Stimulated activated CD4-positive, alpha-beta T cell treated with anti-CD3 and anti-CD28 coated beads, Interleukin-1b, Interleukin-23, amount 100 ng/mL, for 24 hours (primary cell): ENCODE measurements around the gene EVX2.
A peak's percentile ranks its signal among the peaks of the same experiment; 100 is the strongest.

ENCODE experiments used
- DNase-seq, 4 experiments: peaks; one replicate each; pipeline ENCODE4 v3.0.0-alpha.2; 2020; ENCODE audit warnings: low read depth in 4 of 4, low spot score in 1 of 4

EVX2 gene

DNA sequence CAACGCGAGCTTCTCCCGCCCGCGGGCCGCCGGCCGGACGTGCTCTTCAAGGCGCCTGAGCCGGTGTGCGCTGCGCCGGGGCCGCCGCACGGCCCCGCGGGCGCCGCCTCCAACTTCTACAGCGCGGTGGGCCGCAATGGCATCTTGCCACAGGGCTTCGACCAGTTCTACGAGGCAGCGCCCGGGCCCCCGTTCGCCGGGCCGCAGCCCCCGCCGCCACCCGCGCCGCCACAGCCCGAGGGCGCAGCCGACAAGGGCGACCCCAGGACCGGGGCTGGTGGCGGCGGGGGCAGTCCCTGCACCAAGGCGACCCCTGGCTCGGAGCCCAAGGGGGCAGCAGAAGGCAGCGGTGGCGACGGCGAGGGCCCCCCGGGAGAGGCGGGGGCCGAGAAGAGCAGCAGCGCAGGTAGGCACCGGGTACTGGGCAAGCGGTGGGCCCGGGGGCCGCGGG lies 24.0 kb upstream of the EVX2 start:
- DNase-seq: no peak

DNA sequence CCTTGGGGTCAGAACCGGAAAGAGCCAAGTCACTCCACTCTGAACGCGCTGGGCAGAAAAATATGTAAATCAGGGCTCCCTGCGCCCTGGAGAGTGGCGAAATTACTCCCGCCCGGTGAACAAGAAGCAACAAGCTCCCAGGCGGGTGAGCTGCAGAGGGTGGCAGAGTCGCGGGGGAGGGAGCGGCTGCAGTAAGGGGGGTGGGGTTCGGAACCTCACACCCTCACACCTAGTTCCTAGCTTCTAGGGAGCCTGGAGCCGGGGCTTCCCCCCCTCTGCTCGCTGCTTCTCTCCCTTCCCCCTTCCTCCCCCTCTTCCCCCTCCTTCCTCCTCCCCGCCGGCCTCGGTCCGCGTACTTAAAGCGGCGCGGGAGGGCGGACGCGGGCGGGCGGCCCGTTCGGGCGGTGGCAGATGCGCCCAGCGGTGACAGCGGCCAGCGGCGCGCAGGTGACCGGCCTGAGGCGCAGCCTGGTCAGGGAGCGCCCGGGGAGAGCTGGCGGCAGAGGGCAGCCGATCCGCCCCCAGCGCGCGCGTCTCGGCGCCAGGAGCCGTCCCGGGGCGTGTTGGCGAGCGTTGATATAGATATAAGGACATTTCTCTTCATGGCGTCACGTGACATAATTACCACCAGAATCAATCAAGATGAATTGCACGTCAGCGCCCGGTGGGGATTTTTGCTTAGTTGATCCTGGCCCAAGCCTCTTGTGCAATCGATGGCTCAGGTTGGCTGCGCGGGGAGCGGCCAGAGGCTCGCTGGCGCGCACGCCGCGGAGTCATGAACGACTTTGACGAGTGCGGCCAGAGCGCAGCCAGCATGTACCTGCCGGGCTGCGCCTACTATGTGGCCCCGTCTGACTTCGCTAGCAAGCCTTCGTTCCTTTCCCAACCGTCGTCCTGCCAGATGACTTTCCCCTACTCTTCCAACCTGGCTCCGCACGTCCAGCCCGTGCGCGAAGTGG lies 23.1 kb upstream of the EVX2 start, which contains the start of gene HOXD11:
HOXD11 (plus strand) TSS at position 700 of the 959 bp plus-strand sequence; CDS start at position 776, 76 bp downstream.
- no peak for DNase-seq

DNA sequence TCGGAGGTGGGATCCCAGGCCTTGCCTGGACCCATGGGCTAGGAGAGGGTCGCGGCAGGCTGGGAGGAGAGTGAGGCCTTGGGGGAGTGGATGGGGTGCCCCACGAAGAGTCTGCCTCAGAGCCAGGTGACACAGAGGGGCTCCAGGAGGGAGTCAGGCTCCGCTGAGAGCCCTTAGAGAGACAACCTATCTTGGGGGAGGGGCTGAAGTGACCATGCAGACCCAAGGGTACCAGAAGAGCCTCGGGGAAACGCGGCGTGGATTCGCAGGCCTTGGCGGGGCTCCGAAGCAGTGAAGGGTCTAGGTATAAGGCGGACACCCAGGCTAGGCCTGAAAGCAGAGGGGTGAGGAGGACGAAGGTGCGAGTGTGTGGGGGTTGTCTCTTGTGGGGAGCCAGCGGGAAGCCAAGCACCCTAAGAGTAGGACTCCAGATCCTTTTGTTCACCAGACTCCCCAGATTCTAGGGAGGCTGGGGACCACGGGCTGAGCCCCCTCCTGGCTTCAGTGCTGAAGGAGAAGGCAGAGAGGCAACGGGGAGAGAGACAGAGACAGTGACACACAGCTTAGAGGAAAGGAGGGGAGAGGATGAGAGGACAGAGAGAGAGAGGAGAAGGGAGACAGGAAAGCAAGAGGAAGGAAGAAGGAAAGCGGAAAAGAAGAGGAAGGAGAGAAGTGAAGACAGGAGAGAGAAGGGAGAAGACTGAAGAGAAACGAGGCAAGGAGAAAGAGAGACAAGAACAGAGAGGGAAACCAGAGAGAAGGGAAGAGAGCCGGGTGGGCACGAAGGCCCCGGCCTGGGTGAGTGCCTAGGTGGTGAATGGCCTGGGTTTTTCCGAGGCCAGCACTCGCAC lies 22.2 kb upstream of the EVX2 start:
- no peak for DNase-seq

DNA sequence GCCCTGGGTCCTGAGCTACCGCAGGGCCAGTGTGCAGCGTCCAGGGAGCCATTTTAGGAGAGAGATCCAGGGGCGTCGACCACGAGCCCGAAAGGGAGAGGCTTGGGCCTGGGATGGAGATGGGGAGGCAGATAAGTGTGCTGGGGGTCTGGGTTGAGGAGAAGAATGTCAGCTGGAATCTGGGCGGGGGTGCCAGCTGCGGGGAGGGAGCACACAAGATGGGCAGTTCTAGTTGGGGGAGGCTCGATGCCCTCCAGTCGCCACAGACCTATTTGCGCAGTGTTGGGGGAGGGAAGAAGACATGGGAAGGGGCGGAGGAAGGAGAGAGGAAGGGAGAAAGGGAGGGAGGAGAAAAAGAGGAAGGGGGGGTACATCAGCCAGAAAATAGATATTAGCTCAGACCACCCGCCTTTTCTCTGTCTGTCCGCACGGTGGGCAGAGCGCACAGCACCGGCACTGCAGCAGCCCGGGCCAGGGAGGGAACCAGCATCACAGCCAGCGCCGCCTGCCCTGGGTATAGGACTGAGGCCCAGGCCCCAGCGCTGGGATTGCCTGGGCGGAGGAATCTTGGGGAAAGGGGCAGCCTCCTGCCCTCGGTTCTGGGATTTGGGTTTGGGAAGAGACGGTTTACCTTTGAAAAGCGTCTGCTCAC lies 21.4 kb upstream of the EVX2 start:
- DNase-seq: no peak

DNA sequence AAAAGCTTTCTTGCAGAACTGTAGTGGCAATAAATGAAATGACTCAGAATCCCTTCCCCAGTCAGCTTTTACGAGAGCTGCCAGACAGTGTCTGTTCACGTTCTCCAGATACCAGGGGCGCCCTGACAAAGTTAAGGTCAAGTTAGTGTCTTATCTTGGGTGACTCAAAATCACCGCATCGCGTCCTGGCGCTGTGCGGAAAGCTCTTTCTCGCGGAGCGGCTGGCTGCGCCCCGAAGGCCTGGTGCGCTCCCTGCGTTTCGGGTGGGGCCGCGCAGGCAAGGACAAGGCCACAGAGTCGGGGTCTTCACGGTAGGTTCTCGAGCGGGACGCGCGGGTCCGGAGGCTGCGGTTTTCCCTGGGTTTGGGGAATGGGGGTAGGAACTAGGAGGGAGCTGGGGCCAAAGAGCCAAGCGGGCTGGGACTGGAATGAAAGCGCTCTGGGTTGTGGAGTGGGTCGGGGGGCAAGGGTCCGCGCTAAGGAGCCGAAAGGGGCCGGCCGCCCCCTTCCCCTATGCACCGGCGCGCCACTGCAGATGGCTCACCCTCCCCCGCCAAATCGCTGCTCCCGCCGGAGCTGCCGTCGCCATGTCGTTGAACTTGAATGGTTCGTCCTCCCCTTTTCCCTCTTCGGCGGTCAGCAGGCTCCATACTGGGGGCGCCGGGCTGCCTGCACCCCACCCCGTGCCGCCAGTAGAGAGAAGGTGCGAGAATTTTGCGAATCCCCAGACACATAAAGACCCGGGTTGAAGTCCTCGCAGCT lies 20.7 kb upstream of the EVX2 start:
- DNase-seq: no peak

DNA sequence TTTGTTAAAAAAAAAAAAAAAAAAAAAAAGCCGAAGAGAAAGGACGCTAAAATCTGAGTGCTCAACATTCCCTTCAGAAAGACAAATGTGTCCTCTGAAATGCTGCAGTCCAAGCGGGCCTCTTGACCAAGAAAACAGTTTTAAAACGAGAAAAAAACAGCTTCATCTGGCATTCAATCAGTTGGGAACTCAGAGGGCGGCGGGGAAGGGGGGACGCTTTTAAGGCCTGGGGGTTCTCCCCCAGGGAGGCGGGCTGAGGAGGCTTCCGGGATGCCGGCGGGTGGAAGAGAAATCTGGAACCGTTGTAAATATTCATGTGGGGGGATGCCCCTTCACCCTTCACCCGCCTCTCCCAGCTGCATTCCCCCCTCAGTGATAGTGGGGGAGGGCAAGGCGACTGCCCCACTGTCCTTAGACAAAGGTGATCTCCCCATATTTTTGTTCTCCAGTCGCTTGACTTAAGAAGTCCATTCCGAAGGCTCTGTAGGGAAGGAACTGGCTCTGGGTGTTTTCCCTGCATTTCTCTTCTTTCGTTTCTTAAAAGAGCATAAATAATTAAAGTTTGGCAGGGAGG lies 20.1 kb upstream of the EVX2 start:
- no peak for DNase-seq

DNA sequence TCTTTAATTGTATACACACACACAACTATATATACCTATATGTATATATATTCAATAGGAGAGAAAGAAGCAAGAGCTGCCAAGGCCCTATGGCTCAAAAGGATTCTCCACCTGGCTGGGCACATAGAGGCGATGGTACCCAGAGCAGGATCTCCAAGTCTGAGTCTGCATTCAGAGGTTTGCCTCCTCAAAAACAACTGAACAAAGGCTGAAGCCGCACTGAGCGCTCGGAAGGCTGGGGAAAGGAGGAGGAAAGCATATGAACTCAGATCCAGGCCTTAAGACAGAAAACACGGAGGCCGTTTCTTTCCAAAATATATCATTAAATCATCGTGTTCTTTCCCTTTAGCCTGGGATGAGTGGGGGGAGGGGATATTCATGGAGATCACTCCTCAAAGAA lies 19.4 kb upstream of the EVX2 start:
- no peak for DNase-seq

DNA sequence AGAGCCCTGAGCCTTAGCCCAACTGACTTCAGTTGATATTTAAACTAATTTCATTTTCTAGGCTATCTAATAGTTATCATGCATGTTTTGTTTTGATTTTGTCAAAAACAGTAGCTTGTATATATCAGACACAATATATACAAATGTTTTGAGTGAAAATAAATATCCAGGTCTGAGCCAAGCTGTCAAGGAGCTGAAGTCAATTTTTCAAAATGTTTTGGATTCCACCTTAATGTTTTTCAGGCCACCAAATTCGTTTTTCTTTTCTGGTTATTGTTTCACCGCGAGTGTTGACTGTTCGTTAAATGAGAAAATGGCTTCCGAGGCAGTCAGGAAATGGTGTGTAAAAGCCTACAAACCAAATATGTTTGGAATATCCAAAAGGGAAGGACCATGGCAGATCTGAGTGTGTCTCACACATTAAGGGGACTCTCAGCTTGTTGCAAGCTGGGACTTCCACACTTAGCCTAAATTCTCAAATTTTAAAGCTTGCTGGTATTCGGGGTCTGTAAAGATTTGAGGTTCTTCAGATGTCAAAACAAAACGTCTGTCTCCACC lies 18.6 kb upstream of the EVX2 start:
- no peak for DNase-seq

DNA sequence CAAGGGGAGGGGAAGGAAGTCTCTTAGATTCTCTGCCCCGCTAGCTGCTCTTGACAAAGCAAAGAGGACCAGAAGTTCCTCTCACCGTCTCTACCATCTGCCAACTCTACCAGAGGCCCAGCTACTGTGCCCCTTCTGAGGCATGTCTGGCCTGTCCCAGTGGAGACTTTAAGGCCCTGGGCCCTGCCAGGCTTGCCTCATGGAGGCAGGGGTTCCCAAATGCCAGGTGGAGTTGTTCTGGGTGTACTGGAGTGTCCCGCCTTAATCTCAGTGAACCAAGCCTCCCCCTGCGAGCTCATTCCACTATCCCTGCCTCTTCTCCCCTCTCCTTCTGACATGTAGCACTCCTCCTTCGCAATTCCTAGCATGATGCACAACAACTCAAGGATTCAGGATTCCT lies 18.1 kb upstream of the EVX2 start:
- DNase-seq: no peak

DNA sequence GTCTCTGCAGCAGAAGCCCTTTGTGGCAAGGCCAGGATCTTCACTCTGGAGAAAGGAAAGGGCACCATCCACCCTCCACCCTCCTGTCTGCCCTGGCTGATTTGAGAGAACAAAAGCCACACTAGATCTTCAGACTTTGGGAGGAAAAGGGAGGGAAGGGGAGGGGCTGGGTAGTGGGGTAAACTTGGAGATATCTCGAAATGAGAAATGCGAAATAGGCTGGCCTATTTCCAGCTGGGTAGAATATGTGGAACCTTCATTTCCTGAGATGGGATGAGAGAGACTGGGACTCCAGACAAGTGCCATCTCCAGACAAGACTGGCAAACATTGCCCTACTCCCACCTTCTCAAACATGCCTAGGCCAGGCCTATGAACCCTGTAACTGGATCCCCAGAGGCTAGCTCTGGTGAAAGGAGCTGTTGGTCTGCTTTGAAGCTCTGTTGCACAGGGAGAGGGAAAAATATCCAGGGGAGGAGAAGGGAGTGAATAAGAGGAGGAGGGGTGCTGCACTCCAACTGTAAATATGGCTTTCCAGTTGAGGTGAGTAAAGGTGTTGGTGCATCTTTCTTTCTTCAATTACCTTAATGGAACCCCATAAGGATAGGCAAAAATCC lies 17.6 kb upstream of the EVX2 start:
- DNase-seq: no peak

DNA sequence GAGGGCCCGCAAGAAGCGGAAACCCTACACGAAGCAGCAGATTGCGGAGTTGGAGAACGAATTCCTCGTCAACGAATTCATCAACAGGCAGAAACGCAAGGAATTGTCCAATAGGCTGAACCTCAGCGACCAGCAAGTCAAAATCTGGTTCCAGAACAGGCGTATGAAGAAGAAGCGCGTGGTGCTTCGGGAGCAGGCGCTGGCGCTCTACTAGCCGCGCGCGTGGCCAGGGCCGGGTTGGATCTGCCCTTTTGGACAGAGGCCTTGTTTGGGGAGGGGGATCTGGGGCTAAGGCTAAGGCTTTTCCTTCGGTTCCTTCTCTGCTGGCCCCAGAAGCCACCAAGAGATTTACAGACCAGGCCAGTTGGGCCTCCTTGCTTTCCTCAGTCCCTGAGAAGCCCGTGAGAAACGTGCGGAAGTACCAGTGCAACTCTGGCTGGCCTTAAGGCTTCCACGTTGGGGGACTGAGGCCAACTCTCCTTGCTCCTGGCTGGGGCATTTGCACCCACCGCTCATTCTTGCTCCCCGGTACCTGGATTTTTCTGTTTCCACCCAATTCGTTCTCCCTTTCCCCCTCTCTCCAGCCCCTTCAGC lies 16.9 kb upstream of the EVX2 start:
- DNase-seq: no peak

DNA sequence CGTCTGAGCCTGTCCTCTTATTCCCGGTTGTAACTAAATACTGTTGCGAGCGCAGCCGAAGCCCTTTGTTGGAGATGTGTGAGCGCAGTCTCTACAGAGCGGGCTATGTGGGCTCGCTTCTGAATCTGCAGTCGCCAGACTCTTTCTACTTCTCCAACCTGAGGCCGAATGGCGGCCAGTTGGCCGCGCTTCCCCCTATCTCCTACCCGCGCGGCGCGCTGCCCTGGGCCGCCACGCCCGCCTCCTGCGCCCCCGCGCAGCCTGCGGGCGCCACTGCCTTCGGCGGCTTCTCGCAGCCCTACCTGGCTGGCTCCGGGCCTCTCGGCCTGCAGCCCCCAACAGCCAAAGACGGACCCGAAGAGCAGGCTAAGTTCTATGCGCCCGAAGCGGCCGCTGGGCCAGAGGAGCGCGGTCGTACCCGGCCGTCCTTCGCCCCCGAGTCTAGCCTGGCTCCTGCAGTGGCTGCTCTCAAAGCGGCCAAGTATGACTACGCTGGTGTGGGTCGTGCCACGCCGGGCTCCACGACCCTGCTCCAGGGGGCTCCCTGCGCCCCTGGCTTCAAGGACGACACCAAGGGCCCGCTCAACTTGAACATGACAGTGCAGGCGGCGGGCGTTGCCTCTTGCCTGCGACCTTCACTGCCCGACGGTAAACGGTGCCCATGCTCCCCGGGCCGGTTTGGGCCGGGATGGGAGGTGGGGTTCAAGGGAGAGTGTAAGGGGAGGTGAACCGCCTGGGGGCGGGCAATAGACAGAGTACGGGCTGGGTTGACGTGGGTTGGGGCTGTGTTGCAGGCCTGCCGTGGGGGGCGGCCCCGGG lies 16.2 kb upstream of the EVX2 start, which contains the start of gene HOXD12:
HOXD12 (plus strand) TSS at position 68 of the 819 bp plus-strand sequence; CDS start at position 75, 7 bp downstream.
- DNase-seq: no peak

DNA sequence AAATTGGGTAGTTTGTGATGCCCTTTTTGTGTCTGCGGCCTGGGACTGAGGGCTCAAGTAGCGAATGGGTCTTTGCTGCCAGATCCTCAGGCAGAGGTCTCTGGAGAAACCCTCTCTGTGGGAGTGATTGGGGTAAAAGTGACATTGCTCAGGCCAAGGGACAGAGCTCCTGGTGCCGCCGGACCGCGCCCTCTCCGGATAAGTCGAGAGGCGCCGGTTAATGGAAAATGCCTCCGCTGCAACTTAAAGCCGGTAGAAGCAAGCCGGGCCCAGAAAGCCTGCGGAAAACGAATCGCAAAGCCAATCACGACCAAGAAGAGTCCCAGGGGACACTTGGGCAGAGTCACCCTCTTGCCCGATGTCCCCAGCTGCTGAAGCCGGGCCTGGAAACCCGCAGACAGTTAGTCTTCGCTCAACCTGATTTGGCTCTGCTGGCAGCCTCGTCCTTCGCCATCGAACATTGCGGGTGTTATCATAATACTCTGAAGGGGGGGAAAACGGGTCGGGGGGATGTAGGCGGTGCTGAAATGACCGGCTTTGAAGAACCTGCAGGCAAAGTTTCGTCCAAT lies 15.5 kb upstream of the EVX2 start:
- DNase-seq: no peak

DNA sequence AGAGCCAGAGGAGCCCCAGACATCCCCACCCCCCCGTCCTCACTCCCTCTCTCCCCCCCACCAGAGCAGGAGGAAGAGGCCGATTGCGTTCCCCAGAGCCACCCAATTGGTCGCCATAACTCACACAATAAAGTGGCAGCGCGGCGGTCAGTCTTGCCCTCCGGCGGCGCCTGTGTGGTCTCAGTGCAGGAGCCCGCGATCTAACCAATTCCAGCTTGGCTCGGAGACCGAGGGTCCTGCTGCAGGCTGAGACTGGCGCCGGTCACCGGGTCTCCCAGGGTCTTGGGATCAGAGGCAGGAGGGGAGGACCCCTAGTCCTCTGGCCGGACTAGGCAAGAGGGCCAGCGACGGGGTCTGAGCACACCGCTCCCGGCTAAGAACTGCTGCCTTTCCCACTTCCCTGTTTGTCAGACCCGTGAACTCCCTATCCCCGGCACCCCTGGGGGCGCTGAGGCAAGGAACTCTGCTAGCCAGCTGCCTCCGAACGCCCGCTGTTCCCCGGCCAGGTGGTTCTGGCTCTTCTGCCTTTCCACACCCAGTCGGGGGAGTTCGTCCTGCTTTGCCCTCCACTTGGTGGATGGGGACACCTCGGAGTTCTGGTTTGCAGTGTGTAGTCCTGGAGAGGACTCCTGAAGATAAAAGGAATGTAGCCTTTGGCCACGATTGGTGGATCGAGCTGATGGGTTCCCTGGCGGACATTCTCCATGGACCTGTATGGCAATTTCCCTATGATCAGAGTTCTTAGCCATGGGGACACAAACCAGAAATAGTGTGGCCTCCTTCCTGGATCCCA lies 14.8 kb upstream of the EVX2 start:
- DNase-seq: no peak

DNA sequence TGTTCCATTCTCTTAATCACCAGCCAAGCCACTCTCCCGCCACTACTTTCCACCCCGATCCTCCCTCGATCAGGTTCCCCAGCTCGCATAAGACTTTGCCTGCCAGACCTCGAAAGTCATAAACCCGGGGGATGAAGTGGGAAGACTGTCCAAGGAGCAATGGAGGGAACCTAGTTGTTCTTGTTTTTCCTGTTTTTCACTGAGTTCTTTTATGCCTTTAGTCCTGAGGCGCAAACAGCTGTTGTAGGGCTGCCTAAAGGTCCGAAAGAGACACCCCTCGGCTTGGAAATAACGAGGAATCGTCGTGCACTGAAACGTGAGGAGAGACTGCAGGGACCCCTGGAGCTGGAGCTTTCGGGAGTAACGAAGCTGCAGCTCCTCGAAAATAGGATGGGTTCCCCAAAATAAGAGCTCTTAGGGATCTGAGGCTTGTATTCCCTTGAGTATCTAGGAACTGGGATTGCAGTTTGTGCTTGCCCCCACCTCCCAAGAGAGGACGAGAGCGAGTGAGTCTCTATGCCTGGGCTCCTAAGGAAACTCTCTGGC lies 14.1 kb upstream of the EVX2 start:
- DNase-seq: no peak

DNA sequence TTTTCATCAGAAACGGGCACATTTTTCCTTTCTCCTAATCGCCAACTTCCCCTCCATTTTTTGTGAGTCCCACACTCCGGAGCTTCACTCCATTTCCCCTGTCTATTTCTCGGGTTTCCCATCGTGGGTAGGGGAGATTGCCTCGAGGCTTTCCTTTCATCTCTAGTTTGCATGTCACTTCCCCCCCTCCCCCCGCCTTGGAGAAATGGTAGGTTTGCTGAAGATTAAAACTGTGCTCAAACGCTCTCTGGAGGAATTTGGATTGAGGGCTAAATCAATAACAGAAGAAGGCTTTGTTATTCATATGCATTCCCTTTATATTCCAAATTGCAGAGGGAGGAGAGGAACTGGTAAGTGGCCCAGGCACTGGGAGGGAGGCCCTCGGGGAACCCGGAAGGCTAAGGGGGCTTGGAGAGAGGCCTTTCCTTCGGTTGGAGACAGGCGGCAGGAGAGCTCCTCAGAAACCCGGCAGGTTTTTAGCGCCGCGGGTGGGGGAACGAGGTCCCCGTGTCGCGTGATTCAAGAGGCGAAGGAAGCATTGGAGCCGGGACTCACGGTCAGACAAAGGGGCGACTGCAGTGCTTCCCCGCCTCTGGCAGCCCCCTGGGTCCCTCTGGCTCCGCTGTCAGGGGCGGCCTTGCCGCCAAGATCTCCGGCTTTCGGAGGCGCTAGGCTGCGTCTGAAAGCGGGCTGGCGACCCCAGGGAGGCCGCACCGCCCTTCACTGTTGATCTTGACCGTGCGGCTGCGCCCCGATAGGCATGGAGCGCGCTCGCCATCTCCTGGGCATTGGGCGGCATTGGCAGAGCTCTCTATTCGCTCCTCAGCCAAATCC lies 13.4 kb upstream of the EVX2 start:
- DNase-seq: peak in 3 of 4 experiments; percentile 25 to 37 (median 35)
